Naive thymus-derived CD4-positive, alpha-beta T cell (primary cell): ENCODE results near the gene SORBS1. TPM values are rescaled to one million over a fixed set of nuclear protein-coding genes. Genes with fewer than 3 reads are reported as not detected.

ENCODE experiments used
- ATAC-seq: fragments of 150-1000 bp; cut with Tn5 transposase; 2 replicates; pipeline ENCODE4 v1.10.0; 2021; ENCODE audit warnings: mild to moderate bottlenecking, moderate library complexity
- CTCF ChIA-PET: fragments of 350-600 bp; sonication (Branson Sonifier 250); formaldehyde crosslinking; loops from one replicate; lab custom pipeline; 2021; ENCODE audit warnings: antibody characterized with exemption; lab: Charles Lee
- POLR2A ChIA-PET: fragments of 350-600 bp; sonication (Branson Sonifier 250); formaldehyde crosslinking; loops from one replicate; lab custom pipeline; 2021; ENCODE audit warnings: antibody characterized with exemption, inconsistent platforms; lab: Charles Lee
- DNase-seq, 9 donors: peaks; one replicate each; pipeline versions ENCODE4 v3.0.0 to v3.0.0-alpha.2; 2020 to 2022; ENCODE audit warnings: mixed read lengths in 1 of 9
- H3K27ac ChIP-seq: one replicate; pipeline ENCODE4 v1.7.0; 2013; ENCODE audit warnings: mild to moderate bottlenecking, low read depth, low read length, moderate library complexity
- H3K27me3 ChIP-seq, 2 donors: one replicate each; pipeline ENCODE4 v1.7.0; 2013; ENCODE audit warnings: low read length in 2 of 2, mild to moderate bottlenecking in 2 of 2, moderate library complexity in 2 of 2; ENCODE audit not compliant: control insufficient read depth in 2 of 2, insufficient read depth in 2 of 2
- H3K36me3 ChIP-seq, 3 experiments: 1 replicate in 2 of 3; 2 replicates in 1 of 3; pipeline ENCODE4 v1.7.0; 2013; ENCODE audit warnings: low read length in 3 of 3, mild to moderate bottlenecking in 3 of 3, moderate library complexity in 1 of 3; ENCODE audit not compliant: insufficient read depth in 3 of 3, control insufficient read depth in 2 of 3
- H3K4me1 ChIP-seq, 2 donors: one replicate each; pipeline ENCODE4 v1.7.0; 2013; ENCODE audit warnings: low read length in 2 of 2, mild to moderate bottlenecking in 2 of 2, moderate library complexity in 1 of 2; ENCODE audit not compliant: control insufficient read depth in 2 of 2, insufficient read depth in 2 of 2
- H3K4me3 ChIP-seq: 2 replicates; pipeline ENCODE4 v1.7.0; 2013; ENCODE audit warnings: mild to moderate bottlenecking, low read length
- H3K9me3 ChIP-seq, 3 experiments: 1 replicate in 2 of 3; 2 replicates in 1 of 3; pipeline ENCODE4 v1.7.0; 2013; ENCODE audit warnings: low read length in 3 of 3; ENCODE audit not compliant: control insufficient read depth in 2 of 3
- H3K27ac Mint-ChIP-seq, 9 donors: one replicate each; pipeline ENCODE4 v1.8.0; 2020 to 2022; ENCODE audit warnings: mixed read lengths in 9 of 9, mild to moderate bottlenecking in 8 of 9, moderate library complexity in 5 of 9, inconsistent platforms in 2 of 9
- H3K27me3 Mint-ChIP-seq, 5 donors: one replicate each; pipeline ENCODE4 v1.8.0; 2021 to 2022; ENCODE audit warnings: mixed read lengths in 5 of 5, mild to moderate bottlenecking in 1 of 5
- H3K36me3 Mint-ChIP-seq, 5 donors: one replicate each; pipeline ENCODE4 v1.8.0; 2020 to 2022; ENCODE audit warnings: mixed read lengths in 5 of 5, mild to moderate bottlenecking in 3 of 5, inconsistent platforms in 1 of 5
- H3K4me1 Mint-ChIP-seq, 7 donors: one replicate each; pipeline ENCODE4 v1.8.0; 2020 to 2022; ENCODE audit warnings: mixed read lengths in 7 of 7, mild to moderate bottlenecking in 3 of 7, inconsistent platforms in 1 of 7
- H3K4me3 Mint-ChIP-seq, 10 donors: one replicate each; pipeline ENCODE4 v1.8.0; 2020 to 2022; ENCODE audit warnings: mild to moderate bottlenecking in 10 of 10, mixed read lengths in 10 of 10, moderate library complexity in 6 of 10, inconsistent platforms in 2 of 10
- H3K9me3 Mint-ChIP-seq, 11 donors: one replicate each; pipeline ENCODE4 v1.8.0; 2020 to 2022; ENCODE audit warnings: mixed read lengths in 11 of 11, mild to moderate bottlenecking in 4 of 11, inconsistent platforms in 1 of 11, moderate library complexity in 1 of 11
- intact Hi-C, 2 donors: fragments of 100-400 bp; cut with micrococcal nuclease; formaldehyde crosslinking; loops; one replicate each; pipeline ENCODE4 v1.15.1; 2023
- polyA plus RNA-seq, 2 donors: library from polyadenylated mRNA; unstranded; fragments of 300-500 nt; fragmentation: Illumina TruSeq; gene quantifications; one replicate each; pipeline ENCODE4 v1.2.3, GENCODE V29; 2021
- total RNA-seq, 6 experiments: library from RNA in 5 of 6; stranded (reverse) in 5 of 6; gene quantifications; 1 replicate in 5 of 6; 2 replicates in 1 of 6; pipeline ENCODE4 v1.2.3 and lab custom pipeline; 2021 to 2026

The SORBS1 gene
- total and polyA plus RNA-seq, 7 experiments from 2014 or later: 0.58 to 1.9 (median 0.95) TPM

DNA sequence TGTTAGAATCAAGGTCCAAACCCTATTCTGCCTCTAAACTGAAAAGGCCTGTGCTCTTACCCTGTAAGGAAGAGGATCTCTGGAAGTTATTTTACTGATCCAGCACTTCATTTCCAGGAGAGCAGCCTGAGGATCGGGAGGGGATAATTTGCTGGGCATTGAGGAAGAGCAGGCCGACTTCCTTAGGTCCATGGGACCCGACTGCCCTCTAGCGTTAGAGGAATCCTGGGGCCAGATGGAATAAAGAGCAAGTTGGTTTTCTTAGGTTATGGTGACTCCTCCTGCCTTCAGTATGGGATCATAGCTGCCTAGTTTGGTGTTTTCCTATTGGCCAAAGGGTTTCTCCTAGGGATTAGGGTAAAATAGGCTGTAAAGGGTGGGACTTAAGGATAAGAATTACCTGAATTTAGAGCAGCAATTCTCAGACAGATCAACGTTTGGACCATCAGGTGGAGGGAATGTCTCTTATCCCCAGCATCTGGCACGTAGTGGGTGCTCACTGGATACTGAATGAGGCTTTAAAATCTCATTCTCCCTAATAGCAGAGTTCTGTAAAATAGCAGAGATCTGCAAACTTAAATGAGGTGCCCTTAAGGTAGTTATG, 40.0 kb upstream of the SORBS1 start:
- CTCF ChIA-PET: interaction anchor here (0.6 to 3.4 kb wide), 2 partner anchors 24 to 171 kb away, joined by 3 to 19 read pairs; no protein-coding TSS in a partner anchor
- Histone ChIP-seq H3K27me3 (no peaks in the 10 kb centered on the region), H3K36me3 (peaks cover 0 to 12% (median 0%) of the 10 kb centered on the region in 3 experiments), H3K27ac (no peak overlapping the region), H3K4me1 (no peaks in the 10 kb centered on the region), H3K4me3 (no peak overlapping the region), H3K9me3 (no peaks in the 10 kb centered on the region)
- intact Hi-C loops: loop anchor here (1.0 to 5.0 kb wide), 4 partner anchors 154 to 469 kb away; no protein-coding TSS in a partner anchor
- no peak overlapping the region for H3K27ac Mint-ChIP-seq
- H3K4me3 Mint-ChIP-seq: no peak overlapping the region
- peaks cover 0 to 3% (median 0%) of the 10 kb centered on the region in 11 donors for H3K9me3 Mint-ChIP-seq
- peaks cover 0 to 4% (median 0%) of the 10 kb centered on the region in 7 donors for H3K4me1 Mint-ChIP-seq
- POLR2A ChIA-PET: no interaction called here
- ATAC-seq (peak; percentile 58), DNase-seq (peak in 8 of 9 donors; percentile 2 to 44 (median 28))
- peaks cover 0 to 20% (median 3%) of the 10 kb centered on the region in 5 donors for H3K36me3 Mint-ChIP-seq
- peaks cover 0 to 8% (median 5%) of the 10 kb centered on the region in 5 donors for H3K27me3 Mint-ChIP-seq

DNA sequence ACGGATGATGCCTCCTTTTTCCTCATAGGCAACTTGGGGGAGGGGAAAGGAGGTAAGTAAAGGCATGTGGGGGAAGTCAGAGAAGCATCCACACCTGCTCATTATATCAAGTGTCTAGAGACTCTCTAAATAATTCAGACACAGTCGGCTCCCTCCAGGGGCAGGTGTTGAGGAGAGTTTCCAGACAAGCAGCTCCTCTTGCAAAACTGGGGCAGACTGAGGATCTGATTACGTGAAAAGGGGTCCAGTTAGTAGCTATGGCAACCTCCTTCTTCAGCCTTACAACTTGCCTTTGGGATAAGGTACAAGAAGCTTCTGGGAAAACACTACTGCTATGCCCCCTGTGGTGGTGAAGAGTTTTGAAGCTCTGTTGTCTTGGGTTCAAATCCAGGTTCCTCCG, 39.0 kb upstream of the SORBS1 start:
- Histone ChIP-seq H3K4me3 (no peak overlapping the region), H3K4me1 (no peaks in the 10 kb centered on the region), H3K27ac (no peak overlapping the region), H3K27me3 (no peaks in the 10 kb centered on the region), H3K9me3 (no peaks in the 10 kb centered on the region), H3K36me3 (peaks cover 0 to 5% (median 0%) of the 10 kb centered on the region in 3 experiments)
- no peak for DNase-seq
- POLR2A ChIA-PET: no interaction called here
- Mint-ChIP-seq H3K27ac (no peak overlapping the region), H3K4me1 (peaks cover 0 to 4% (median 0%) of the 10 kb centered on the region in 7 donors), H3K27me3 (peaks cover 0 to 12% (median 5%) of the 10 kb centered on the region in 5 donors), H3K9me3 (peaks cover 0 to 3% (median 0%) of the 10 kb centered on the region in 11 donors), H3K4me3 (no peak overlapping the region), H3K36me3 (peaks cover 0 to 10% (median 0%) of the 10 kb centered on the region in 5 donors)
- CTCF ChIA-PET: interaction anchor here (3.4 kb wide), 1 partner anchor 170 kb away, joined by 19 read pairs; no protein-coding TSS in a partner anchor
- intact Hi-C loops: loop anchor here (5.0 kb wide), 2 partner anchors 153 to 468 kb away; no protein-coding TSS in a partner anchor
- no peak for ATAC-seq

DNA sequence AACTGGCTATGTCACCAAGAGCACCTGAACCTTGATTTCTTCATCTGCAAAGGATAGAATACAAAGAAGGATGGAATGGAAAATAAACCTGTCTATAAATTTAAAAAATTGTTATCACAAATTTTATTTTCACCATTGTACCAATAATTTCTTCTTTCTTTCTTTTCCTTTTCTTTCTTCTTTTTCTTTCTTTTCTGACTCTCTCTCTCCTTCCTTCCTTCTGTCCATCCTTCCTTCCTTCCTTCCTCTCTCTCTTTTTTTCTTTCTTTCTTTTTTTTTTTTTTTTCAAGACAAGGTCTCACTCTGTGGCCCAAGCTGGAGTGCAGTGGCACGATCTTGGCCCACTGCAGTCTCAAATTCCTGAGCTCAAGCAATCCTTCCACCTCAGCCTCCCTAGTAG, 36.6 kb upstream of the SORBS1 start:
- Mint-ChIP-seq H3K4me1 (peaks cover 0 to 4% (median 0%) of the 10 kb centered on the region in 7 donors), H3K27me3 (peaks cover 0 to 16% (median 10%) of the 10 kb centered on the region in 5 donors), H3K27ac (no peak overlapping the region), H3K36me3 (no peaks in the 10 kb centered on the region), H3K4me3 (no peak overlapping the region), H3K9me3 (peaks cover 0 to 3% (median 0%) of the 10 kb centered on the region in 11 donors)
- no peaks in the 10 kb centered on the region for H3K4me1 ChIP-seq
- no peak overlapping the region for H3K27ac ChIP-seq
- intact Hi-C loops: no loop called here
- no peaks in the 10 kb centered on the region for H3K27me3 ChIP-seq
- DNase-seq (no peak), ATAC-seq (no peak)
- H3K9me3 ChIP-seq: no peaks in the 10 kb centered on the region
- H3K36me3 ChIP-seq: no peaks in the 10 kb centered on the region
- ChIA-PET POLR2A (no interaction called here), CTCF (interaction anchor here (0.6 to 3.4 kb wide), 2 partner anchors 167 to 187 kb away, joined by 3 to 19 read pairs; no protein-coding TSS in a partner anchor)
- no peak overlapping the region for H3K4me3 ChIP-seq

- H3K27ac Mint-ChIP-seq: no peak overlapping the region
- ATAC-seq: no peak
Observed at GRCh38 chr10:95588025-95588424, 26.9 kb upstream of the SORBS1 start.

GRCh38 chr10:95579835-95580535, 18.8 kb upstream of the SORBS1 start:
- Histone ChIP-seq H3K4me3 (no peak overlapping the region), H3K27me3 (no peaks in the 10 kb centered on the region), H3K9me3 (no peaks in the 10 kb centered on the region), H3K4me1 (no peaks in the 10 kb centered on the region), H3K27ac (no peak overlapping the region), H3K36me3 (no peaks in the 10 kb centered on the region)
- no peaks in the 10 kb centered on the region for H3K4me1 Mint-ChIP-seq
- no peaks in the 10 kb centered on the region for H3K36me3 Mint-ChIP-seq
- H3K9me3 Mint-ChIP-seq: no peaks in the 10 kb centered on the region
- no peak overlapping the region for H3K27ac Mint-ChIP-seq
- H3K27me3 Mint-ChIP-seq: peaks cover 21 to 33% (median 25%) of the 10 kb centered on the region in 5 donors
- CTCF ChIA-PET: no interaction called here
- no peak overlapping the region for H3K4me3 Mint-ChIP-seq
- intact Hi-C loops: no loop called here
- POLR2A ChIA-PET: no interaction called here
- DNase-seq (no peak), ATAC-seq (no peak)

More at GRCh38 chr10:95588025-95588424, 26.9 kb upstream of the SORBS1 start:
- no peaks in the 10 kb centered on the region for H3K4me1 ChIP-seq
- Mint-ChIP-seq H3K4me3 (no peak overlapping the region), H3K27me3 (peaks cover 0 to 22% (median 14%) of the 10 kb centered on the region in 5 donors), H3K9me3 (no peaks in the 10 kb centered on the region), H3K36me3 (no peaks in the 10 kb centered on the region), H3K4me1 (no peaks in the 10 kb centered on the region)
- no peaks in the 10 kb centered on the region for H3K36me3 ChIP-seq
- intact Hi-C loops: no loop called here
- no peaks in the 10 kb centered on the region for H3K27me3 ChIP-seq
- no peaks in the 10 kb centered on the region for H3K9me3 ChIP-seq
- no peak overlapping the region for H3K4me3 ChIP-seq
- DNase-seq: no peak
- ChIA-PET POLR2A (no interaction called here), CTCF (no interaction called here)
- H3K27ac ChIP-seq: no peak overlapping the region

GRCh38 chr10:95579292-95579691, 18.1 kb upstream of the SORBS1 start:
- Histone ChIP-seq H3K36me3 (no peaks in the 10 kb centered on the region), H3K9me3 (no peaks in the 10 kb centered on the region), H3K27ac (no peak overlapping the region), H3K4me3 (no peak overlapping the region), H3K4me1 (no peaks in the 10 kb centered on the region), H3K27me3 (no peaks in the 10 kb centered on the region)
- Mint-ChIP-seq H3K27ac (no peak overlapping the region), H3K4me3 (no peak overlapping the region), H3K4me1 (no peaks in the 10 kb centered on the region), H3K36me3 (no peaks in the 10 kb centered on the region), H3K9me3 (no peaks in the 10 kb centered on the region), H3K27me3 (peaks cover 21 to 37% (median 25%) of the 10 kb centered on the region in 5 donors)
- ChIA-PET CTCF (no interaction called here), POLR2A (no interaction called here)
- DNase-seq: no peak
- intact Hi-C loops: no loop called here
- ATAC-seq: no peak
